ENCODE measurements around the gene RBMS3. TPM values are rescaled to one million over a fixed set of nuclear protein-coding genes. Genes with fewer than 3 reads are reported as not detected.

RBMS3 gene
- total and polyA plus RNA-seq, 2 experiments from 2014 or later, result 34.9 to 37.1 TPM

DNA sequence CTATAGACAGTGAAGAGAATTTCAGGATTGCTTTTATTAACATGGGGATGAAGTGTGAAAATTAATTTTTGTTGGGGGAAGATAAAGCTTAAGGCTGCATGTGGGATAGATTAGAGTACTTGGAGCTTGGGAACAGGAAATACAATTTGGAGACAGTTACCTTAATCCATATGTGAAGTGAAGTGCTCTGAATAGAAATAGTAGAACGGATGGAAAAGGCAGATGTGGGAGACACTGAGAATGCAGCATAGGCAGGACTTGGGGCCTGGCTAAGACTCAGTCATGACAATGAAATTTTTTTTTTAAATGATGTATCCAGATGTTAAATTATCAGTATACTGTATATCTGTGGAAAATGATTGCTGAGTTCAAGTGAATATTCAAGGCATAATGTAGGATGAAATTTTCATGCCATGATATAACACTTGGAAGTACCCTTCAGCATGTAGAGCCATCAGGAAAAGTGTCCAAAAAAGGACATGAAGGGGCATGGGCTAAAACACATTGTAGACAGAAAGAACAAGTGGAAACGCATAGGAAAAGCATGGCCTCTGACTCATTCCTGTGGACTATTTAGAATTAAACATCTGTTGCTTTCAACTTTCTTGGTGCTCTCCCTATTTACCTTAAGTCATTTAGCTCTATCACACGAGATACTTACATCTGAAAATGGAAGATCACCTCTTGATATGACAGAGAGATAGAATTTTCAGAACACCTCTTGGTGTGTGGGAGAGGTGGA is 134.8 kb downstream of the RBMS3 start:
- no peaks in the 10 kb centered on the region for H3K36me3 ChIP-seq (replicated peaks; ENCODE audit: insufficient read depth, low read depth)
- H3K4me2 ChIP-seq, result no peak overlapping the region
- DNase-seq (ENCODE audit: low spot score), result no peak
- H4K20me1 ChIP-seq (ENCODE audit: insufficient read depth, poor library complexity, severe bottlenecking), result no peaks in the 10 kb centered on the region
- no peak overlapping the region for H2AFZ ChIP-seq
- 69% methylated on average over 3 of the region's 3 CpGs for WGBS (ENCODE audit: low lambda C conversion rate, missing lambda C conversion rate)
- no peak overlapping the region for H3K27ac ChIP-seq
- peaks cover 5% of the 10 kb centered on the region for H3K4me1 ChIP-seq (ENCODE audit: insufficient read depth)
- H3K27me3 ChIP-seq, result no peaks in the 10 kb centered on the region
- peaks cover 24% of the 10 kb centered on the region for H3K79me2 ChIP-seq
- no peaks in the 10 kb centered on the region for H3K9me3 ChIP-seq (ENCODE audit: low read depth)
- TF ChIP-seq EZH2phosphoT487 (IDR thresholded peaks at IDR 0.05; ENCODE audit: low read depth, severe bottlenecking, unreplicated experiment), result no peak
- TF ChIP-seq EZH2 (IDR thresholded peaks at IDR 0.05; ENCODE audit: borderline replicate concordance), result no peak
- TF ChIP-seq, protein P1, sequence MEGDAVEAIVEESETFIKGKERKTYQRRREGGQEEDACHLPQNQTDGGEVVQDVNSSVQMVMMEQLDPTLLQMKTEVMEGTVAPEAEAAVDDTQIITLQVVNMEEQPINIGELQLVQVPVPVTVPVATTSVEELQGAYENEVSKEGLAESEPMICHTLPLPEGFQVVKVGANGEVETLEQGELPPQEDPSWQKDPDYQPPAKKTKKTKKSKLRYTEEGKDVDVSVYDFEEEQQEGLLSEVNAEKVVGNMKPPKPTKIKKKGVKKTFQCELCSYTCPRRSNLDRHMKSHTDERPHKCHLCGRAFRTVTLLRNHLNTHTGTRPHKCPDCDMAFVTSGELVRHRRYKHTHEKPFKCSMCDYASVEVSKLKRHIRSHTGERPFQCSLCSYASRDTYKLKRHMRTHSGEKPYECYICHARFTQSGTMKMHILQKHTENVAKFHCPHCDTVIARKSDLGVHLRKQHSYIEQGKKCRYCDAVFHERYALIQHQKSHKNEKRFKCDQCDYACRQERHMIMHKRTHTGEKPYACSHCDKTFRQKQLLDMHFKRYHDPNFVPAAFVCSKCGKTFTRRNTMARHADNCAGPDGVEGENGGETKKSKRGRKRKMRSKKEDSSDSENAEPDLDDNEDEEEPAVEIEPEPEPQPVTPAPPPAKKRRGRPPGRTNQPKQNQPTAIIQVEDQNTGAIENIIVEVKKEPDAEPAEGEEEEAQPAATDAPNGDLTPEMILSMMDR (IDR thresholded peaks at IDR 0.05; ENCODE audit: poor library complexity), result no peak
- H3K4me3 ChIP-seq, result no peak overlapping the region
- H3K9me2 ChIP-seq (replicated peaks; ENCODE audit: insufficient read depth), result no peaks in the 10 kb centered on the region

DNA sequence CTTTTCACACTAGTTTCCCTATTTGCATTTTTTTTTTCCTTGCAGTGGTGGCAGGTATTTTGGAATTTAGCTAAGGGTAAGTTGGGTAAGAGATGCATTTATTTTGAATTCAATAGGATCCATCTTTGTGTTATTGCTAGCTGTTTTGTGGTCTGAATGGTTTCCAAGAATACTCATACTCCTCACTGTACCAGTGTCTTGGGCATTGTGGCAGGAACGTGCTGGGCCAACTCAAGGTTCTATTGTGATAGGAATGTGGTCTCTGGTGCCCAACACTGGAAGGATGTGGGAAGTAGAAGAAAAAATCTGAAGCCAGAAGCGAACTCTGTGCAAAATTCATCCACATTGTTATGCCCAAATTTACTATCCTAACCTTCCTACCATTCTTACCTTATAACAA is 135.6 kb downstream of the RBMS3 start:
- H3K4me3 ChIP-seq, result no peak overlapping the region
- no peak overlapping the region for H3K4me2 ChIP-seq
- no peaks in the 10 kb centered on the region for H3K36me3 ChIP-seq (replicated peaks; ENCODE audit: insufficient read depth, low read depth)
- no peaks in the 10 kb centered on the region for H3K9me2 ChIP-seq (replicated peaks; ENCODE audit: insufficient read depth)
- no peaks in the 10 kb centered on the region for H3K9me3 ChIP-seq (ENCODE audit: low read depth)
- peaks cover 27% of the 10 kb centered on the region for H3K79me2 ChIP-seq
- no peak overlapping the region for H2AFZ ChIP-seq
- no peak for DNase-seq (ENCODE audit: low spot score)
- WGBS (ENCODE audit: low lambda C conversion rate, missing lambda C conversion rate), result 91% methylated on average over 2 of the region's 2 CpGs
- no peaks in the 10 kb centered on the region for H4K20me1 ChIP-seq (ENCODE audit: insufficient read depth, poor library complexity, severe bottlenecking)
- no peak overlapping the region for H3K27ac ChIP-seq
- H3K27me3 ChIP-seq, result no peaks in the 10 kb centered on the region
- H3K4me1 ChIP-seq (ENCODE audit: insufficient read depth), result peaks cover 5% of the 10 kb centered on the region
- TF ChIP-seq, protein P1 (IDR thresholded peaks at IDR 0.05; ENCODE audit: poor library complexity), result no peak
- TF ChIP-seq EZH2phosphoT487 (IDR thresholded peaks at IDR 0.05; ENCODE audit: low read depth, severe bottlenecking, unreplicated experiment) (no peak), EZH2 (IDR thresholded peaks at IDR 0.05; ENCODE audit: borderline replicate concordance) (no peak)

DNA sequence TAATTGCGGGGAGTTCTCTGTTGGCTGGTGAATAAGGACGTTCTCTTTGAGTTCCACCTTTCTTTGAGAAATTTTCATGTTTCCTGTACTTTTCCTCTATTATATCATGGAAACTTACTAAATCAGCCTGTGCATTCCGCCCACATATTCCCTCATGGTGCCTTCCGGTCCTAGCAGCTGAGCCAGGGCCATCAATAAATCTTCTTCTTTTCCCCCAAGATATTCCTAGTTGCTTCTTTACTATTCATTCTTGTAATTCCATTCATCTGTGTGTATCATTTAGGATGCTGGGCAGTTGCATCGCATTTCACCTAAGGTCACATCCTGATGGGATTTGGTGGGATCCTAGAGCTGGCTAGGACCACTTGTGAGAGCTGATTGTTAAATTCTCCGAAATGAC is 139.2 kb downstream of the RBMS3 start:
- no peaks in the 10 kb centered on the region for H4K20me1 ChIP-seq (ENCODE audit: insufficient read depth, poor library complexity, severe bottlenecking)
- no peaks in the 10 kb centered on the region for H3K27me3 ChIP-seq
- peaks cover 43% of the 10 kb centered on the region for H3K79me2 ChIP-seq
- no peak overlapping the region for H3K4me2 ChIP-seq
- DNase-seq (ENCODE audit: low spot score), result no peak
- H3K4me3 ChIP-seq, result no peak overlapping the region
- H3K36me3 ChIP-seq (replicated peaks; ENCODE audit: insufficient read depth, low read depth), result no peaks in the 10 kb centered on the region
- TF ChIP-seq EZH2phosphoT487 (IDR thresholded peaks at IDR 0.05; ENCODE audit: low read depth, severe bottlenecking, unreplicated experiment) (no peak), EZH2 (IDR thresholded peaks at IDR 0.05; ENCODE audit: borderline replicate concordance) (no peak)
- TF ChIP-seq, protein P1 (IDR thresholded peaks at IDR 0.05; ENCODE audit: poor library complexity), result no peak
- H3K9me3 ChIP-seq (ENCODE audit: low read depth), result no peaks in the 10 kb centered on the region
- WGBS (ENCODE audit: low lambda C conversion rate, missing lambda C conversion rate), result 97% methylated on average over 6 of the region's 6 CpGs
- no peaks in the 10 kb centered on the region for H3K4me1 ChIP-seq (ENCODE audit: insufficient read depth)
- H3K9me2 ChIP-seq (replicated peaks; ENCODE audit: insufficient read depth), result no peaks in the 10 kb centered on the region
- H2AFZ ChIP-seq, result no peak overlapping the region
- no peak overlapping the region for H3K27ac ChIP-seq

Data from hepatocyte (in vitro differentiated cells).